ENCODE measurements around the gene MT1X. TPM values are rescaled to one million over a fixed set of nuclear protein-coding genes. Genes with fewer than 3 reads are reported as not detected.

Gene MT1X
- polyA plus RNA-seq: 1,000 to 10,000 TPM; 2,752 to 5,906 (median 2,980) TPM

DNA sequence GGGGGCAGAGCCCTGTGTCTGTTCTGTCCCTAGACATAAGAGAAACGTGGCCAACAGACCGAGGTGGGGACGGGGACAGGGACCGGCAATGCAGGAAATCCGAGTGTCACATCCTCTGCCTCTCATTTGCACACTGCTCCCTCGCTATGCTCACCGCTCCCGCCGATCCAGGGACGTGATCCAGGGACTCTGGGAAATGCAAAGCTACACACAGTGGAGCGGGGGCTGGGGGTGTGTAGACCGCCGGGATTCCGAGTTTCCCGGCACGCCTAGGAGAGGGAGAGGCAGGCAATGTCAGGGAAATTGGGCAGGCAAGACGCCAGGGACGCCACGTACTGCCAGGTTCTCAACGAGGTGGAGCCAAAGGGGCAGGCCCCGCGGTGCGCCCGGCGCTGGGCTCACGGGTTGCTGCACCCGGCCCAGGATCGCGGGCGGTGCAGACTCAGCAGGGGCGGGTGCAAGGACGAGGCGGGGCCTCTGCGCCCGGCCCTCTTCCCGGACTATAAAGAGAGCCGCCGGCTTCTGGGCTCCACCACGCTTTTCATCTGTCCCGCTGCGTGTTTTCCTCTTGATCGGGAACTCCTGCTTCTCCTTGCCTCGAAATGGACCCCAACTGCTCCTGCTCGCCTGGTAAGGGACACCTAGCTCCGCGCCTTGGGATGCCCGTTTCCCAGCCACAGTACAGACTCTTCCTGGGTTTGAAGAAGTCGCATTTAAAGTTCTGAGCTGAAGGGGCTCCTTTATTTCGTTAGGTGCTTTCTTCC, at the start of gene MT1X:
MT1X (plus strand) TSS at position 532 of the 764 bp plus-strand sequence; CDS start at position 603, 71 bp downstream.
- WGBS, 3 donors: 1% methylated on average over 44 to 49 of the region's 49 CpGs
- peak within 1 kb of the TSS; percentile 7 for H3K27ac ChIP-seq (ENCODE audit: low read depth, low read length)

DNA sequence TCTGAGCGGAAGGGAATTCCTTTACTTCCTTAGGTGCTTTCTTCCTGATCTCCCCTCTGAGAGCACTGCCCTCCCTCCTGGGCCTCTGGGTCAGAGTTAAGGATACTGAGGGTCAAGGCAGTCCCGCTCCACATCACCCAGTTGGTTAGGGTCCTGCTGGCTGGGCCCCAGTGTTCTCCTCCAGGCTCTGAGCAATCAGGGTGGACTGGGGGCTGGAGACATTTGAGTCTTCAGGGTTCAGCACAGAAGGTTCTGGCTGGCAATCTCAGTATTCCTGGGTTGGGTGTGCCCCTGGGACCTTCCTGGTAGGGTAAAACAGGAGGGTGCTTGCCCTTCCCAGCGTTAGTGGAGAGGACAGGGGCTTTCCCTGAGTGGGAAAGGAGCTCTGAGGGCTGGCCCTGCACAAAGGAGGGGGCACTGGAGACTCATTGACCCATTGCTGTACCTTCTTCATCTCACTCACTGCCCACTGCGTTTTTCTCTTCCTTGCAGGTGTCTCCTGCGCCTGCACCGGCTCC, 49.4 kb upstream of the MT1X start:
- 31 to 37% (median 31%) methylated on average over 6 of the region's 6 CpGs for WGBS, 3 donors
- H3K27ac ChIP-seq (ENCODE audit: low read depth, low read length): peak overlapping the region; percentile 41

DNA sequence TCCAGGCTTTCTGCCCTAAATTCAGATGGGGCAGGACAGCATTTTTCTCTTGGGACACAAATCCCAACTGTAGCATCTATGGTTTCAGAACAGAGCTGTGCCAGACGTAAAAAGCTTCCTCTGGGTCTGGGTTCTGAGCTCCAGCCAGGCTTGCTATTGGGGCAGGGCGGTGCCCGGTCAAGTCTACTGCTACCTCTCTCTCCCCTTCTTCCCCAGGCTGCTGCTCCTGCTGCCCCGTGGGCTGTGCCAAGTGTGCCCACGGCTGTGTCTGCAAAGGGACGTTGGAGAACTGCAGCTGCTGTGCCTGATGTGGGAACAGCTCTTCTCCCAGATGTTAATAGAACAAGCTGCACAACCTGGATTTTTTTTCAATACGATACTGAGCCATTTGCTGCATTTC, 48.7 kb upstream of the MT1X start:
- WGBS, 3 donors: 45 to 63% (median 51%) methylated on average over 7 of the region's 7 CpGs
- no peak overlapping the region for H3K27ac ChIP-seq (ENCODE audit: low read depth, low read length)

DNA sequence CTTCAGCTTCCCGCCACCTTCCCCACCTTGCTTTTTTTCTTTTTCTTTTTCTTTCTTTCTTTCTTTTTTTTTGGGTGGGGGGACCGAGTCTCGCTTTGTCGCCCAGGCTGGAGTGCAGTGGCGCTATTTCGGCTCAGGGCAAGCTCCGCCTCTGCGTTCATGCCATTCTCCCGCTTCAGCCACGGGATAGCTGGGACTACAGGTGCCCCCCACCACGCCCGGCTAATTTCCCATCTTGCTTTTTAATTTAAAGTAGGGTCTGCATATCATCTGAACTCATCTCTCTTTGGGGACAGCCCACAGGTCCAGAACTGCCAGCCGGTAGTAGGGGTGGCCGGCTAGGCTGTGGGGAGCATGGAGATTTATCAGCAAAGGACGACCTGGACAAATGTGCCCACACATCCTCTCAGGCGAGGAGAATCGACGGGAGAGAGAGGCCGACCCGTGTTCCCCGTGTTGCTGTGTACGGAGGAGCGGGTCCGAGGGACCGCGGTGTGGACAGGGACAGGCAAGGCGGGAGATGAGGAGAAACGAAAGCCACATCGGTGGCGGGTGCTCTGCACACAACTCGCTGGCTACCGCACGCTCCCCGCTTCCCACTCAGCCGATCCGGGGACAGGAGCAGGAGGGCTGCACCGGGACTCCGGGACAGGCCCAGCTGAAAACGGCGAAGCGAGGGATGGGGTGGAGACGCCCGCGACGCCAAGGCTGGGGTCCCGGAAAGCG, 47.4 kb upstream of the MT1X start:
- 28 to 60% (median 38%) methylated on average over 43 to 47 of the region's 47 CpGs for WGBS, 3 donors
- no peak overlapping the region for H3K27ac ChIP-seq (ENCODE audit: low read depth, low read length)

DNA sequence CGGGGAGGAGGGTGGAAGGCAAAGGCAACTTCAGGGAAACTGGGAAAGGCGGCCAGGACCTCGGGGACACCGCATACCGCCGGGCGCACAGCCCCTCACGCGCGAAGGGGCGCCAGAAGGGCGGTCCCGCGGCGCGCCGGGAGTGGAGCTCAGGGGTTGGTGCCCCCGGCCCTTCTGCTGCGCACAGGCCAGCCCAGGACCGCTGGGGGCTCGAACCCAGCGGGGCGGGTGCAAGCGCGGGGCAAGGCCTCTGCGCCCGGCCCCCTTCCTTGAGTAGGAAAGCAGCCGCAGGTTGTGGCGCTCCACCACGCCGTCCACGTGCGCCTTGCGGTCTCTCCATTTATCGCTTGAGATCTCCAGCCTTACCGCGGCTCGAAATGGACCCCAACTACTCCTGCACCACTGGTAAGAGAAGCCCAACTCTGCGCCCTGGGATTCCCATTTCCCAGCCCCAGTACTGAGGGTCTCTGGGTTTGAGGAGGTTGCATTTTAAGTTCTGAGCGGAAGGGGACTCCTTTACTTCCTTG, 46.8 kb upstream of the MT1X start:
- H3K27ac ChIP-seq (ENCODE audit: low read depth, low read length): no peak overlapping the region
- 21 to 56% (median 25%) methylated on average over 32 to 40 of the region's 40 CpGs for WGBS, 3 donors

DNA sequence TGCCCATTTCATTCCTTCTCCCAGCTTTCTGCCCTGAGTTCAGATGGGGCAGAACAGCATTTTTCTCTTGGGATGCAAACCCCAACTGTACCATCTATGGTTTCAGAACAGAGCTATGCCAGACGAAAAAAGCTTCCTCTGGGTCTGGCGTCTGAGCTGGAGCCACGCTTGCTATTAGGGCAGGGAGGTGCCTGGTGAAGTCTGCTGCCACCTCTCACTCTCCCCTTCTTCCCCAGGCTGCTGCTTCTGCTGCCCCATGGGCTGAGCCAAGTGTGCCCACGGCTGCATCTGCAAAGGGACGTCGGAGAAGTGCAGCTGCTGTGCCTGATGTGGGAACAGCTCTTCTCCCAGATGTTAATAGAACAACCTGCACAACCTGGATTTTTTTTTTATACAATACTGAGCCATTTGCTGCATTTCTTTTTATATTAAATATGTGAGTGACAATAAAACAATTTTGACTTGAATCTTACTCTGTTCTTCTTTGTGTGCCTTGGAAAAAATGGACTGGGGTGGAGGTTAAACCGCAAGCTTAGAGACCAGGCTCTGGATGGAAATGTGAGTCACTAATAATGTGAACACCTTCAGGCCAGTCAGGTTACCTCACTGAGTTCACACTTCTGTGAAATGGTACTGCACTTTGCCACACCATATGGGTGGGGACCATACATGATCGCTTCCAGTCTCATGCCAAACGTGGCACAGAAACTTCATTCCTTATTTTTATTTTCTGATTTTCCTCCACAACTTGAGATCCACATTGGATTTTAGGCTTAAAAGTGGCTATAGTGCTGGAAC, 45.5 kb upstream of the MT1X start:
- WGBS, 3 donors: 55 to 78% (median 60%) methylated on average over 9 of the region's 9 CpGs
- H3K27ac ChIP-seq (ENCODE audit: low read depth, low read length): no peak overlapping the region

DNA sequence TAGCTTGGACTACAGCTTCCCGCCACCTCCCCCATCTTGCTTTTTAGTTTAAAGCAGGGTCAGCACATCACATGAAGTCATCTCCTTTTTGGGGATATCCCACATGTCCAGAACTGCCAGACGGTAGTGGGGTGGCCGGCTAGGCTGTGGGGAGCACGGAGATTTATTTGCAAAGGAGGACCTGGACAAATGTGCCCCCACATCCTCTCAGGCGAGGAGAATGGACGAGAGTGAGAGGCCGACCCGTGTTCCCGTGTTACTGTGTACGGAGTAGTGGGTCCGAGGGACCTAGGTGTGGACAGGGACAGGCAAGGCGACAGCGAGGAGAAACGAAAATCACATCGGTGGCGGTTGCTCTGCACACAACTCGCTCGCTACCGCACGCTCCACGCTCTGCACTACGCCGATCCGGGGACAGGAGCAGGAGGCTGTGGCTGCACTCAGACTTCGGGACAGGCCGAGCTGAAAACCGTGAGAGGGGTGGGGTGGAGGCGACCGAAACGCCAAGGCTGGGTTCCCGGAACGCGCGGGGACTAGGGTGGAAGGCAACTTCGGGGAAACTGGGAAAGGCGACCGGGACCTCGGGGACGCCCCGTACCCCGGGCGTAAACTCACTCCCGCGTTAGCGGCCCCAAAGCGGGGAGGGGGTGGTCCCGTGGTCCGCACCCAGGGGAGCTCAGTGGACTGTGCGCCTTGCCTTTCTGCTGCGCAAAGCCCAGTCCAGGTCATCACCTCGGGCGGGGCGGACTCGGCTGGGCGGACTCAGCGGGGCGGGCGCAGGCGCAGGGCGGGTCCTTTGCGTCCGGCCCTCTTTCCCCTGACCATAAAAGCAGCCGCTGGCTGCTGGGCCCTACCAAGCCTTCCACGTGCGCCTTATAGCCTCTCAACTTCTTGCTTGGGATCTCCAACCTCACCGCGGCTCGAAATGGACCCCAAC, 44.2 kb upstream of the MT1X start, which contains the start of gene MT1A:
MT1A (plus strand) TSS at position 853 of the 937 bp plus-strand sequence; CDS start at position 926, 73 bp downstream.
- WGBS, 3 donors: 7 to 12% (median 10%) methylated on average over 64 to 68 of the region's 68 CpGs
- peak within 1 kb of the TSS; percentile 52 for H3K27ac ChIP-seq (ENCODE audit: low read depth, low read length)

DNA sequence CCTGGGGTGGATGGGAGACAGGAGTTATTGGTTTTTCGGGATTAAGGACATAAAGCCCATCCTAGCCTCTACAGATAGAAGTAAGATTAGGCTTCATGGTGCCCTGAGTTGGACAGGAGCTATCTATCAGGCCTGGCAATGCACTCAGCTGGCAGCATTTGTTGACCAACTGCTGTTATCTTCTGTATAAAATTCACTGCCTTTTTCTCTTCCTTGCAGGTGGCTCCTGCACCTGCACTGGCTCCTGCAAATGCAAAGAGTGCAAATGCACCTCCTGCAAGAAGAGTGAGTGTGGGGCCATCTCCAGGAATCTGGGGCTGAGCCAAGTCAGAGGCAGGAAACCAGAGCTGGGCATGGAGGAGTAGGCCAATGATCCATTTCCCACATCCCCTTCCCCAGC, 43.2 kb upstream of the MT1X start:
- WGBS, 3 donors: 29 to 76% (median 69%) methylated on average over 1 of the region's 1 CpG

DNA sequence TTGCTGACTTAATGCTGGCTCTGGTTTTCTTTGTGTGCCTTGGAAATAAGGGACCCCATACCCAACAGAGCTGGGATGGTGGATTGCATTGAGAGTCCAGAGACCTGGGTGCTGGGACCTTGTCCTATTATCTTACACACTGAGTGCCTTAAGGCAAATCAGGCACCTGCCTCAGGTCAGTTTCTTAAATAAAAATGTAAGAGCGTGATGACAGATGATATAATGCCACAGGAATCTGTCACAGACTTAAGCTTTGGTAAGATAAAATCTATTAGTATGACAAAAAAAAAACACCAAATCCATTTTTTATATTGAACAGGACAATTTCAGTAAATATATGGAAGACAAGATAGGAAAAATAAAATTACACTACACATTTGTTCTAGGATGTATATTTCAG, 42.2 kb upstream of the MT1X start:
- WGBS, 3 donors: 74 to 95% (median 92%) methylated on average over 1 of the region's 1 CpG
- no peak overlapping the region for H3K27ac ChIP-seq (ENCODE audit: low read depth, low read length)

More for the DNA sequence above, 43.2 kb upstream of the MT1X start:
- H3K27ac ChIP-seq (ENCODE audit: low read depth, low read length): no peak overlapping the region

DNA sequence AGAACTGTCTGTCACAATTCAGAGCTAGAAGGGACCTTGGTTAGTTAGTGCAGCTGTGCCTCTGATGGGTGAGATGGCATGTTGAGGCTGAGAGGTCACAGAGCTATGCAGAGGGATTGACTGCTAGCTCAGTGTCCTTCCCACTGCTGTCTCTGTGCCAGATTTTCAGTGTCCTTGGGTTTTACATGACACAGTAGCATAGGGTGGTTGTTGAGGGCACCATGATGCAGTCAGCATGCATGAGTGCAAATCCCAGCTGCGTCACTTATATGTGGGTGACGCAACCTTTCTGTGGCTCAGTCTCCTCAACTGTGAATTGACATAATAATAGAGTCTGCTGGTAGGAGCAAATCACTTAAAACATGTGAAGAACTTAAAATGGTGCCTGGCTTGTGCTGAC, 41.1 kb upstream of the MT1X start:
- WGBS, 3 donors: 89 to 100% (median 93%) methylated on average over 2 of the region's 2 CpGs
- no peak overlapping the region for H3K27ac ChIP-seq (ENCODE audit: low read depth, low read length)

DNA sequence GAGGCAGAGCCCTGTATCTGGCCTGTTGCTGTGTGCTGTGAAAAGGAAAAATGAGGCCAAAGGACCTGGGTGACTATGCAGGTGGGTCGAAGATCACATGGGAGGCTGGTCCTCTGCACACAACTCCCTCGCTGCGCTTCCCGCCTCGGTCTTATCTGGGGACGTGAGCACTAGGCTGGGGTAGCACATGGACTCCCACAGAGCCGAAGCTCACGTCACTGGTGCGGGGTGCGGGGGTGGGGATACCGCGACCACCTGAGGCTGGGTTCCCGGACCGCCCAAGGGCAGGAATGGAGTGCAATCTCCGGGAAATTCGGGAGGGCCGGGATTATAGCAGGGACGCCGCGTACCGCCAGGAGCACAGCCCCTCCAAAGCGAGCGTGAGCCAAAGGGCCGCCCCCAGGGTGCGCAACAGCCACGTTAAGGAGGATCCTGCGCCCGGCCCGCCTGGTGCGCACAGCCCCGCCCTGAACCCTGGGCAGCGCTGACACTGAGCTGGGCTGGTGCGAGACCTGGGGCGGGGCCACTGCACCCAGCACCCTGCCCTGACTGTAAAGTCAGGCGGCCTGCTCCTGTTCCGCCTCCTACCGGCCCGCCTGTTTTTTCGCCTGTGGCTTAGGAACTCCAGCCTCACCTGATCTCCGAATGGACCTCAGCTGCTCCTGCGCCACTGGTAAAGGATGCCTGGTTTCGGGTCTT, 39.0 kb upstream of the MT1X start:
- WGBS, 3 donors: 2 to 7% (median 5%) methylated on average over 38 to 42 of the region's 42 CpGs
- no peak overlapping the region for H3K27ac ChIP-seq (ENCODE audit: low read depth, low read length)

DNA sequence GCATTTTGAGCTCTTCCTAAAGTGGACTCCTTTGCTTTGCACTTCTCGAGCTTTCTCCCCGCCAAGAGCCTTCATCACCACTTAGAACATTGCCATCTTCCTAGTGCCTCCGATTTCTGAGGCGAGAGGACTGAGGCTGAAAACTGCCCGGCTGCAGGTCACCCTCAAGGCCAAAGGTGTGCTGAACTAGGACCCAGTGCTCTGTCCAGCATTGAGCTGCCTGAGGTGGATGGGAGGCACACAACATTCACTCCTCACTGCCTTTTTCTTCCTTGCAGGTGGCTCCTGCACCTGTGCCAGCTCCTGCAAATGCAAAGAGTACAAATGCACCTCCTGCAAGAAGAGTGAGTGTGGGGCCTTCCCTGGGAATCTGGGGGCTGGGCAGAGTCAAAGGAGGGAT, 38.4 kb upstream of the MT1X start:
- WGBS, 3 donors: 43 to 58% (median 50%) methylated on average over 5 of the region's 5 CpGs
- H3K27ac ChIP-seq (ENCODE audit: low read depth, low read length): no peak overlapping the region

DNA sequence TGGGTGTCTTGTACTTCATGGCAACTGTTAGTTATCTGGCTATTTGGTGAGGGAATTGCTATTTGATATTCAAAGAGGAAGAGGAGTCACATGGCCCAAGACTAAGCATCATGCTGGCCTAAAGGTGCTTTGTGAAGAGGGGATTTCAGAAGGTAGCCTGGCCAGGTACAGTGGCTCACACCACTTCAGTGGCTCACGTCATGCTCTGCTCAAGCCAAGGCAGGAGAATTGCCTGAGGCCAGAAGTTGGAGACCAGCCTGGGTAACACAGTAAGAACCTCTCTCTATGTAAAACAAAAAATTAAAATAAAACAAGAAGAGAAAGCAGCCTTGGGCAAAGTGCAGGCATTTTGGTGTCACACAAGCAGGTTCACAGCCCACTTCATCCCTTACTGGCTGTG, 37.0 kb upstream of the MT1X start:
- WGBS, 3 donors: 81 to 95% (median 90%) methylated on average over 1 of the region's 1 CpG
- no peak overlapping the region for H3K27ac ChIP-seq (ENCODE audit: low read depth, low read length)

DNA sequence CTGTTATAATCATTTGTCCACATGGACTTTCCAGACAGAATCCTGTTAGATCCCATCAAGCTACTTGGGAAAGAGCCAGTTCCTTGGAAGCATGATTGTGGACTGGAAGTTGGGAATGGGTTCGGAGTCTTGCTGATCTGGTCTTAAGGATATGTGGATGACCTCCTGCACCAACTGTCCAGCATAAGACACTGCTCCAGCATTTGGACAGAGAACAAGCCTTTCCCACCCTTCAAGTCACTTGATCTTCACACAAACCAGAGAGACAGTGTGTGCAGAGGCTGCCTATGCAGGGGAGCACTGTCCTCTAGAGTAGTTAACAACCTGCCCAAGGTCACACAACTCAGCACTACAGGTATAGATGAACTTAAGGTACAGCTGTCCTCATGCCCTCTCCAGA, 36.4 kb upstream of the MT1X start:
- 0% methylated on average over 1 of the region's 1 CpG for WGBS, 3 donors

DNA sequence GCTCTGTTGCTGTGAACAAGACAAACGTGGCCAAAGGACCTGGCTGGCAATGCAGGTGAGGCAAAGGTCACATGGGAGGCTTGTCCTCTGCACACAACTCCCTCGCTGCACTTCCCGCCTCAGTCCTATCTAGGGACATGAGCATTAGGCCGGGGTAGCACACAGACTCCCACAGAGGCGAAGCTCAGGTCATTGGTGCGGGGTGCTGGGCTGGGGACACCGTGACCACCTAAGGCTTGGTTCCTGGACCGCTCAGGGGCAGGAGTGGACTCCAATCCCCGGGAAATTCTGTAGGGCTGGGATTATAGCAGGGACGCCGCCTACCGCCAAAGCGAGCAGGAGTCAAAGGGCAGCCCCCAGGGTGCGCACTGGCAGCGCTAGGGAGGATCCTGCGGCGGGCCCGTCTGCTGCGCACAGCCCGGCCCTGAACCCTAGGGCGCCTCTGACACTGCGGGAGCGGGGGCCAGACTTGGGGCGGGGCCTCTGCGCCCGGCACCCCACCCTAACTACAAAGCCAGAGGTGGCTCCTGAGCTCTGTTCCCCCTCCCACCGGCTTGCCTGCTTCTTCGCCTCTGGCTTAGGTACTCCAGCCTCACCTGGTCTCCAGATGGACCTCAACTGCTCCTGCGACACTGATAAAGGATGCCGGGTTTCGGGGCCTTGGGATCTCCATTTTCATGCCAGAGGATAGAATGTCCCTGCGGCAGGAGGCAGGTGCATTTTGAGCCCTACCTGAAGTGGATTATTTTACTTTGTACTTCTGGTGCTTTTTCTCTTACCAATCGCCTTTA, 34.4 kb upstream of the MT1X start:
- WGBS, 3 donors: 36 to 48% (median 39%) methylated on average over 32 to 33 of the region's 33 CpGs
- H3K27ac ChIP-seq (ENCODE audit: low read depth, low read length): no peak overlapping the region

More for the DNA sequence above, 36.4 kb upstream of the MT1X start:
- no peak overlapping the region for H3K27ac ChIP-seq (ENCODE audit: low read depth, low read length)

DNA sequence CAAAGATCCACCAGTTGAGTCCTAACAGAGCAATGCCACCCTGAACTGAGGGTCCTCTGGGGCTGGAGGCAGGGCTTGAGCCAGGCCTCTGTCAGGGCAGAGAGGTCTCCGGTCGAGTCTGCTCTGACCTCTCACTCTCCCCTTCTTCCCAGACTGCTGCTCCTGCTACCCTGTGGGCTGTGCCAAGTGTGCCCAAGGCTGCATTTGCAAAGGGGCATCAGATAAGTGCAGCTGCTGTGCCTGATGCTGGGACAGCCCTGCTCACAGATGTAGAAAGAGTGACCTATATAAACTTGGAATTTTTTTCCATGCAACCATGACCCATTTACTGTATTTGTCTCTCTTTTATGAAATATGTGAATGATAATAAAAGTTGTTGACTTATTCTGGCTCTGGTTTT, 33.0 kb upstream of the MT1X start:
- WGBS, 3 donors: 86 to 100% (median 88%) methylated on average over 2 of the region's 2 CpGs

More for the DNA sequence above, 33.0 kb upstream of the MT1X start:
- no peak overlapping the region for H3K27ac ChIP-seq (ENCODE audit: low read depth, low read length)

Measured in adipose tissue (tissue), 3 donors.